KMS-11 (cell line): ENCODE measurements around the gene GREM1.

Experiments used
- H2AFZ ChIP-seq: fragments of 200-600 bp; sonication (generic); 2 replicates; pipeline ENCODE4 v1.6.1; 2016; ENCODE audit warnings: antibody characterized with exemption, mixed run types, low read depth
- H3K27ac ChIP-seq: fragments of 200-600 bp; sonication (generic); 2 replicates; pipeline ENCODE4 v1.6.1; 2016; ENCODE audit warnings: mild to moderate bottlenecking, mixed run types
- H3K27me3 ChIP-seq: fragments of 200-600 bp; sonication (generic); 2 replicates; pipeline ENCODE4 v1.6.1; 2017; ENCODE audit warnings: mild to moderate bottlenecking, low read depth, mixed run types, moderate library complexity; ENCODE audit not compliant: insufficient read depth
- H3K36me3 ChIP-seq: fragments of 200-600 bp; sonication (generic); 2 replicates; pipeline ENCODE4 v1.6.1; 2017; ENCODE audit warnings: mild to moderate bottlenecking, mixed run types; ENCODE audit not compliant: insufficient read depth
- H3K4me1 ChIP-seq: fragments of 200-600 bp; sonication (generic); 2 replicates; pipeline ENCODE4 v1.6.1; 2016; ENCODE audit warnings: mild to moderate bottlenecking, low read depth, mixed run types; ENCODE audit not compliant: poor library complexity, severe bottlenecking
- H3K4me2 ChIP-seq: fragments of 200-600 bp; sonication (generic); 2 replicates; pipeline ENCODE4 v1.7.0; 2016; ENCODE audit warnings: mild to moderate bottlenecking, mixed run types
- H3K4me3 ChIP-seq: fragments of 200-600 bp; sonication (generic); IDR thresholded peaks from 2 replicates; pipeline ENCODE4 v1.6.1; 2017; ENCODE audit warnings: low read depth, low read length, mixed read lengths; ENCODE audit not compliant: insufficient read depth
- H3K79me2 ChIP-seq: fragments of 200-600 bp; sonication (generic); 2 replicates; pipeline ENCODE4 v1.6.1; 2016; ENCODE audit warnings: low read depth, mixed run types; ENCODE audit not compliant: insufficient read depth
- H3K9ac ChIP-seq: fragments of 200-600 bp; sonication (generic); 2 replicates; pipeline ENCODE4 v1.6.1; 2016; ENCODE audit warnings: mild to moderate bottlenecking, mixed run types
- H4K20me1 ChIP-seq: fragments of 200-600 bp; sonication (generic); 2 replicates; pipeline ENCODE4 v1.6.1; 2016; ENCODE audit warnings: mild to moderate bottlenecking, mixed run types; ENCODE audit not compliant: insufficient read depth
- CTCF ChIP-seq: fragments of 200-600 bp; sonication (generic); conservative IDR thresholded peaks from 2 replicates; pipeline ENCODE4 v1.6.1; 2017; ENCODE audit warnings: low read depth, mild to moderate bottlenecking, antibody characterized with exemption, low read length, moderate library complexity, mixed read lengths

GREM1 gene

GRCh38 chr15:32690941-32691688 is 26.7 kb upstream of the GREM1 start:
- Histone ChIP-seq H3K27me3 (no peaks in the 10 kb centered on the region), H3K4me1 (no peaks in the 10 kb centered on the region), H3K9ac (no peak overlapping the region), H3K27ac (no peak overlapping the region), H4K20me1 (no peaks in the 10 kb centered on the region), H3K79me2 (no peaks in the 10 kb centered on the region), H3K36me3 (no peaks in the 10 kb centered on the region), H2AFZ (no peak overlapping the region), H3K4me2 (no peak overlapping the region), H3K4me3 (no peak overlapping the region)
- TF ChIP-seq CTCF, result no peak

- Histone ChIP-seq H3K4me1 (no peaks in the 10 kb centered on the region), H3K79me2 (no peaks in the 10 kb centered on the region), H3K9ac (no peak overlapping the region)
These were observed 26.1 kb upstream of the GREM1 start for GRCh38 chr15:32691689-32692038.

GRCh38 chr15:32692286-32692685 is 25.5 kb upstream of the GREM1 start:
- Histone ChIP-seq H3K27ac (no peak overlapping the region), H3K9ac (no peak overlapping the region), H3K4me2 (no peak overlapping the region), H3K27me3 (no peaks in the 10 kb centered on the region), H2AFZ (no peak overlapping the region), H3K4me1 (no peaks in the 10 kb centered on the region), H3K36me3 (no peaks in the 10 kb centered on the region), H3K4me3 (no peak overlapping the region), H3K79me2 (no peaks in the 10 kb centered on the region), H4K20me1 (no peaks in the 10 kb centered on the region)
- no peak for TF ChIP-seq CTCF

More at GRCh38 chr15:32691689-32692038, 26.1 kb upstream of the GREM1 start:
- no peaks in the 10 kb centered on the region for H3K27me3 ChIP-seq
- TF ChIP-seq CTCF, result no peak
- H2AFZ ChIP-seq, result no peak overlapping the region
- no peak overlapping the region for H3K4me3 ChIP-seq
- no peaks in the 10 kb centered on the region for H3K36me3 ChIP-seq
- H3K27ac ChIP-seq, result no peak overlapping the region
- H4K20me1 ChIP-seq, result no peaks in the 10 kb centered on the region
- no peak overlapping the region for H3K4me2 ChIP-seq

GRCh38 chr15:32694222-32694983 is 23.4 kb upstream of the GREM1 start:
- Histone ChIP-seq H4K20me1 (no peaks in the 10 kb centered on the region), H3K79me2 (no peaks in the 10 kb centered on the region), H2AFZ (no peak overlapping the region), H3K27ac (no peak overlapping the region), H3K4me3 (no peak overlapping the region), H3K9ac (no peak overlapping the region), H3K27me3 (no peaks in the 10 kb centered on the region), H3K4me1 (no peaks in the 10 kb centered on the region), H3K4me2 (no peak overlapping the region), H3K36me3 (no peaks in the 10 kb centered on the region)
- no peak for TF ChIP-seq CTCF
